GM12878 (cell line): ENCODE results near the gene CDKL1. TPM values are rescaled to one million over a fixed set of nuclear protein-coding genes. Genes with fewer than 3 reads are reported as not detected.

Experiments
- PRDM15 ChIP-seq: fragments of 450-650 bp; formaldehyde crosslinking; IDR thresholded peaks from 2 replicates; pipeline ENCODE4 v1.4.0; 2020; ENCODE audit warnings: mild to moderate bottlenecking, moderate library complexity
- ZBTB4 ChIP-seq: fragments of 450-650 bp; formaldehyde crosslinking; IDR thresholded peaks from 2 replicates; pipeline ENCODE4 v1.4.0; 2022; ENCODE audit warnings: mild to moderate bottlenecking, moderate library complexity
- ZNF592 ChIP-seq: fragments of 450-650 bp; IDR thresholded peaks from 2 replicates; pipeline ENCODE4 v1.6.1; 2017; ENCODE audit warnings: mild to moderate bottlenecking, moderate library complexity
- polyA plus RNA-seq, 11 experiments: library from polyadenylated mRNA; depleted of rRNA in 4 of 11; unstranded in 6 of 11; stranded (reverse) in 5 of 11; fragments of >200 nt; fragmentation: Nextera tagmentation in 4 of 11; fragmentation: Illumina TruSeq in 1 of 11; extraction: Ambion mirVana in 4 of 11; extraction: Trizol in 1 of 11; gene quantifications; 1 replicate in 1 of 11; 2 replicates in 10 of 11; pipeline versions ENCODE4 v1.2.1 to v1.2.3, GENCODE V29; 2011 to 2016; ENCODE audit warnings: inconsistent platforms in 2 of 11, missing spikeins in 2 of 11, low read depth in 1 of 11
- total RNA-seq, 4 experiments: library from RNA; depleted of rRNA in 3 of 4; stranded (reverse); fragments of >200 nt in 3 of 4; fragmentation: Illumina TruSeq in 1 of 4; extraction: Trizol in 1 of 4; gene quantifications; 2 replicates each; pipeline versions ENCODE4 v1.2.1 to v1.2.3, GENCODE V29; 2013 to 2021
- TF ChIP-seq, protein P1 (sequence below): IDR thresholded peaks from 2 replicates; pipeline ENCODE4 v1.6.1; 2012; ENCODE audit warnings: low read depth, low read length, improper control_type of control experiment
- TF ChIP-seq, protein P2 (sequence below): IDR thresholded peaks from 2 replicates; pipeline ENCODE4 v1.6.1; 2011; ENCODE audit warnings: borderline replicate concordance, low read depth, mild to moderate bottlenecking, moderate library complexity, mixed read lengths, low read length; ENCODE audit not compliant: insufficient read depth; ENCODE audit errors: extremely low read length
- TF ChIP-seq, protein P3 (sequence below): IDR thresholded peaks from 2 replicates; pipeline ENCODE4 v1.6.1; 2012; ENCODE audit warnings: improper control_type of control experiment, low read depth, low read length; ENCODE audit not compliant: insufficient replicate concordance

CDKL1 gene
- total and polyA plus RNA-seq, 10 of the 15 experiments (the other 5 are each of a cell fraction or from before 2014, with no cell fraction given), result 9.0 to 19.0 (median 11.1) TPM

DNA sequence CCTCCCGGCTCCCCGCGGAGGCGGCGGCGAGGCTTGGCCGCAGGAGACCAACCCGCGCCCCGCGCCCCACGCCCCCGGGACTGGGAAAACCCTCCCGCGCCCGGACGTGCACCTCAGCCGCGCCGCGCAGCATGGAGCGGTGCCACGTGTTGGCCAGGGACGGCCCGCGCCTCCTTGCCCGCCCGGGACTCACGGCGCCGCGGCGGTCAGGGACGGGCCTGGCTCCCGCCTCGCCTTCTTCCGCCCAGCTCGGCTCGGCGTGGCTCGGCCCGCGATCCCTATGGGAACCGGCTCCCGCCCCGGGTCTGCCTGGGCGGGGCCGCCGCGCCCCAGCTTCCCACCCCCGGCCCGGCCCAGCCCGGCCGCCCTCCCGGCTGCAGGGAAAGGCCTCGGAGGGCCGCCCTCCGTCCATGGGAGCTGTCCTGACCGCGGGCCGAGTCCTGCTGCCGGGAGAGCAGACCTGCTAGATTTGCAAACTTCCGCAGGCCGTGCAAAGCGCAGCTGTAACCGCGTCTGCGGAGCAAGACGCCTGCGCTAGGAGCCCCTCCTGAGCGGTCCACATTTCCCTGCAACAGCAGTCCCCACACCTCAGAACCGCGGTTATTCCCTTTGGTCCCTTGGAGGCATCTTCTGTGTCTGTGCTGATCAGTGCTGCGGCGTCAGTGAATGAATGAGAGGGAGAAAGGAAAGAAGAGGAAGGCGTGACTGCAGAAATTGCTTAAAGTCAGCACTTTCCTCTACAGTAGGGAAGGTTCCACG, at the start of gene CDKL1 (continued):
- TF ChIP-seq ZNF592, result no peak
- TF ChIP-seq ZBTB4 (CRISPR knock-in tag), result no peak
- TF ChIP-seq, protein P1, sequence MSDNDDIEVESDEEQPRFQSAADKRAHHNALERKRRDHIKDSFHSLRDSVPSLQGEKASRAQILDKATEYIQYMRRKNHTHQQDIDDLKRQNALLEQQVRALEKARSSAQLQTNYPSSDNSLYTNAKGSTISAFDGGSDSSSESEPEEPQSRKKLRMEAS, result 0 out of 2 replicates have a peak, but pooled peaks have one; percentile 16
- TF ChIP-seq, protein P2, sequence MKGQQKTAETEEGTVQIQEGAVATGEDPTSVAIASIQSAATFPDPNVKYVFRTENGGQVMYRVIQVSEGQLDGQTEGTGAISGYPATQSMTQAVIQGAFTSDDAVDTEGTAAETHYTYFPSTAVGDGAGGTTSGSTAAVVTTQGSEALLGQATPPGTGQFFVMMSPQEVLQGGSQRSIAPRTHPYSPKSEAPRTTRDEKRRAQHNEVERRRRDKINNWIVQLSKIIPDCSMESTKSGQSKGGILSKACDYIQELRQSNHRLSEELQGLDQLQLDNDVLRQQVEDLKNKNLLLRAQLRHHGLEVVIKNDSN, result peak; percentile 33
- TF ChIP-seq PRDM15 (CRISPR knock-in tag), result no peak
- TF ChIP-seq, protein P3, sequence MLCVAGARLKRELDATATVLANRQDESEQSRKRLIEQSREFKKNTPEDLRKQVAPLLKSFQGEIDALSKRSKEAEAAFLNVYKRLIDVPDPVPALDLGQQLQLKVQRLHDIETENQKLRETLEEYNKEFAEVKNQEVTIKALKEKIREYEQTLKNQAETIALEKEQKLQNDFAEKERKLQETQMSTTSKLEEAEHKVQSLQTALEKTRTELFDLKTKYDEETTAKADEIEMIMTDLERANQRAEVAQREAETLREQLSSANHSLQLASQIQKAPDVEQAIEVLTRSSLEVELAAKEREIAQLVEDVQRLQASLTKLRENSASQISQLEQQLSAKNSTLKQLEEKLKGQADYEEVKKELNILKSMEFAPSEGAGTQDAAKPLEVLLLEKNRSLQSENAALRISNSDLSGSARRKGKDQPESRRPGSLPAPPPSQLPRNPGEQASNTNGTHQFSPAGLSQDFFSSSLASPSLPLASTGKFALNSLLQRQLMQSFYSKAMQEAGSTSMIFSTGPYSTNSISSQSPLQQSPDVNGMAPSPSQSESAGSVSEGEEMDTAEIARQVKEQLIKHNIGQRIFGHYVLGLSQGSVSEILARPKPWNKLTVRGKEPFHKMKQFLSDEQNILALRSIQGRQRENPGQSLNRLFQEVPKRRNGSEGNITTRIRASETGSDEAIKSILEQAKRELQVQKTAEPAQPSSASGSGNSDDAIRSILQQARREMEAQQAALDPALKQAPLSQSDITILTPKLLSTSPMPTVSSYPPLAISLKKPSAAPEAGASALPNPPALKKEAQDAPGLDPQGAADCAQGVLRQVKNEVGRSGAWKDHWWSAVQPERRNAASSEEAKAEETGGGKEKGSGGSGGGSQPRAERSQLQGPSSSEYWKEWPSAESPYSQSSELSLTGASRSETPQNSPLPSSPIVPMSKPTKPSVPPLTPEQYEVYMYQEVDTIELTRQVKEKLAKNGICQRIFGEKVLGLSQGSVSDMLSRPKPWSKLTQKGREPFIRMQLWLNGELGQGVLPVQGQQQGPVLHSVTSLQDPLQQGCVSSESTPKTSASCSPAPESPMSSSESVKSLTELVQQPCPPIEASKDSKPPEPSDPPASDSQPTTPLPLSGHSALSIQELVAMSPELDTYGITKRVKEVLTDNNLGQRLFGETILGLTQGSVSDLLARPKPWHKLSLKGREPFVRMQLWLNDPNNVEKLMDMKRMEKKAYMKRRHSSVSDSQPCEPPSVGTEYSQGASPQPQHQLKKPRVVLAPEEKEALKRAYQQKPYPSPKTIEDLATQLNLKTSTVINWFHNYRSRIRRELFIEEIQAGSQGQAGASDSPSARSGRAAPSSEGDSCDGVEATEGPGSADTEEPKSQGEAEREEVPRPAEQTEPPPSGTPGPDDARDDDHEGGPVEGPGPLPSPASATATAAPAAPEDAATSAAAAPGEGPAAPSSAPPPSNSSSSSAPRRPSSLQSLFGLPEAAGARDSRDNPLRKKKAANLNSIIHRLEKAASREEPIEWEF, result no peak
